AG04449 (cell line): ENCODE data around the gene USH1C.

Experiments used
- CTCF ChIA-PET: fragments of 350-600 bp; formaldehyde crosslinking; extraction: SDS; loops from one replicate; lab custom pipeline; 2021; ENCODE audit warnings: antibody characterized with exemption; lab: Yijun Ruan, JAX
- POLR2A ChIA-PET: fragments of 400-600, 350-600 bp; formaldehyde crosslinking; extraction: SDS; loops from one replicate; lab custom pipeline; 2020; ENCODE audit warnings: antibody characterized with exemption, inconsistent platforms; lab: Yijun Ruan, JAX
- DNase-seq: peaks from one replicate; pipeline ENCODE4 v3.0.0-alpha.2; 2010; ENCODE audit warnings: low read depth, low spot score
- H3K4me3 ChIP-seq: 2 replicates; pipeline ENCODE4 v1.5.1; 2011; ENCODE audit warnings: low read depth, mild to moderate bottlenecking, control low read depth, low read length
- CTCF ChIP-seq: IDR thresholded peaks from one replicate; pipeline ENCODE4 v1.5.1; 2011; ENCODE audit warnings: mild to moderate bottlenecking, moderate library complexity, low read length, control low read depth, inconsistent platforms; ENCODE audit not compliant: insufficient read depth; ENCODE audit errors: missing control alignments

Gene USH1C

GRCh38 chr11:17543574-17544180 lies 539 bp downstream of the USH1C start:
- ChIA-PET POLR2A (no interaction called here), CTCF (interaction anchor here (1.1 kb wide), 1 partner anchor 160 kb away, joined by 3 read pairs; no protein-coding TSS in a partner anchor)

DNA sequence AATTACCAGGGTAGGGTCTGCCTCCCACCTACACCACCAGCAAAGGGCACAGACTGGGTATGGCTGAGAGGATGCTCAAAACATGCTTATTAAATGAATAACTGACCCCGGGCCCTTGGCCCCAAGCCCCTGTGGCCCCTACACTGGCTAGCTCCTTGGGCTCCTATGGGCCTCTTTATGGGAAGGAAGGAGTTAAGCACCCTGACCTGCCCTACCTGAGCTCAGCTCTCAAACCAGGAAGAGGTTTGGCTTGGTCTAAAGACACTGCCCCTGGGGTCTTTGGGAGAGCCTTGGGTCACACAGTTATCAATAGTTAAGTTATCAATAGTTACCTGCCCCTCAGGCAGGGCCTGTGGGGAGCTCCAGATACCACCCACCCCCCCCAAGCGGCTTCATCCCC lies 1.2 kb downstream of the USH1C start:
- H3K4me3 ChIP-seq: no peak overlapping the region
- DNase-seq: no peak
- POLR2A ChIA-PET: no interaction called here
- CTCF ChIA-PET: interaction anchor here (1.1 kb wide), 2 partner anchors 56 to 159 kb away, joined by 3 read pairs; no protein-coding TSS in a partner anchor
- TF ChIP-seq CTCF: no peak

More at GRCh38 chr11:17543574-17544180, 539 bp downstream of the USH1C start:
- H3K4me3 ChIP-seq: no peak overlapping the region
- no peak for TF ChIP-seq CTCF
- no peak for DNase-seq

DNA sequence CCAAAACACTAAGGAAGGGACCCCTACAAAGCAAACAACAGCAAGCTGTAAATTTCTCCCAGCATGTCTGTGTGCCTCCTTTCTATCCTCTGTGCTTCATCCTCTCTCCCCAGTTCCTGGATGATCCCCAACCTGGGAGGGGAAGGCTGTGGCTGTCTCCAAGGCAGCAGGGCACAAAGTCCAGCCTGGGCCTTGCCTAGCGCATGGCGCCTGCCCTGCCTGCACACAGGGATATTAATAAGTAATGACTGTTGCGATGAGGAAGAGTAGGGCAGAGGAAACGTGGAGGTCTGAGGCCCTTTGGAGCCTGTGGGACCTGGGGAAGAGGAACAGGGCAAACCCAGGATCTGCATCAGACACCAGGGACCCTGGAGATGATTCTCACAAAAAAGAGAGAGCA lies 2.0 kb downstream of the USH1C start:
- TF ChIP-seq CTCF: no peak
- DNase-seq: no peak
- POLR2A ChIA-PET: no interaction called here
- no peak overlapping the region for H3K4me3 ChIP-seq
- CTCF ChIA-PET: interaction anchor here (1.1 kb wide), 1 partner anchor 57 kb away, joined by 3 read pairs; no protein-coding TSS in a partner anchor

- no peak overlapping the region for H3K4me3 ChIP-seq
- DNase-seq: no peak
- TF ChIP-seq CTCF: no peak
- ChIA-PET CTCF (no interaction called here), POLR2A (no interaction called here)
These were observed 2.8 kb downstream of the USH1C start for GRCh38 chr11:17541330-17541885.

DNA sequence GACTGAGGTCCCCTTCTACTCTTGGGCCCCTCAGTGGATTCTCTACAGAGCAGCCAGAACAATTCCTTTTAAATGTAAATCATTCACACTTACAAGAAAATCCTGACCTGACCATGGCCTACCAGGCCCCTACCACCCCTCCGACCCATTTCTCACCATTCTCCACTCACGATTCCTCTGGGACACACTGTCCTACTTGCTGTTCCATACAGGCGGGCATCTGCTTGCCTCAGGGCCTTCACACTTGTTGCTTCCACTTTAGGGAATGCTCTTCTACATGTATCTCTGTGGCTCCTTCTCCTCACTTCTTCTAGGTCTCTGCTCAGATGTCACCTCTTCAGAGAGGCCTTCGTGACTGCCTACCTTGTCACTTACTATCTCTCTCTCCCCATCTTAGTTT lies 3.4 kb downstream of the USH1C start:
- POLR2A ChIA-PET: no interaction called here
- TF ChIP-seq CTCF: no peak
- CTCF ChIA-PET: no interaction called here
- H3K4me3 ChIP-seq: no peak overlapping the region
- no peak for DNase-seq

DNA sequence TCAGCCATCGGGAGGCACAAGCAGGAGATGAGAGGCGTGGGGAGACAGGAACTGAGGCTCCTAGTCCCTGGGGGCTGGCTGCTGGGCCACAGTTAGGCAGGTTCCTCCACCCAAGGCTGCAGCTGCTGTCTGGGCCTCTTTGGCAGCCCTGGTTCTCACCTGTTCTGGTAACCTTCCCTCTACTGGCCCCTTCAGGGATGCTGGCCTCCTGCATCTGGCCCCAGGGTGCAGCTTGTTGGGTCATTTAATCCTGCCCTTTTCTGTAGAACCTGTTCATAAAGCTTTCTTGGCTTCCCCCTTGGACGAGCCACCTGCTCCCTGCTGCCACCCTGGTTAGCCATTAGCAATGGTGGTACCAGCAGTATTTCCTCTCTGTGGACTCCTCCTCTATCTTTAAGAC lies 5.5 kb downstream of the USH1C start:
- POLR2A ChIA-PET: no interaction called here
- CTCF ChIA-PET: no interaction called here

More for the DNA sequence above, 5.5 kb downstream of the USH1C start:
- no peak overlapping the region for H3K4me3 ChIP-seq
- no peak for TF ChIP-seq CTCF
- no peak for DNase-seq
